CD14-positive monocyte (primary cell): ENCODE results near the gene ELOVL1. TPM values are rescaled to one million over a fixed set of nuclear protein-coding genes. Genes with fewer than 3 reads are reported as not detected.
A peak's percentile ranks its signal among the peaks of the same experiment; 100 is the strongest.

Experiments
- DNase-seq, 3 donors: peaks; one replicate each; pipeline ENCODE4 v3.0.0-alpha.2; 2011 to 2022
- H2AFZ ChIP-seq: 2 replicates; pipeline ENCODE4 v1.6.0; 2012; ENCODE audit warnings: mild to moderate bottlenecking, low read depth, low read length, inconsistent platforms; ENCODE audit not compliant: insufficient read depth, poor library complexity, severe bottlenecking
- H3K27ac ChIP-seq, 2 donors: 1 replicate in 1 of 2; 2 replicates in 1 of 2; pipeline ENCODE4 v1.5.1; 2012 to 2013; ENCODE audit warnings: low read length in 2 of 2, control low read depth in 1 of 2, inconsistent platforms in 1 of 2, low read depth in 1 of 2, mild to moderate bottlenecking in 1 of 2
- H3K27me3 ChIP-seq, 2 donors: one replicate each; pipeline versions ENCODE4 v1.6.0 to v1.6.1; 2011 to 2013; ENCODE audit warnings: low read length in 2 of 2; ENCODE audit not compliant: control insufficient read depth in 2 of 2, insufficient read depth in 2 of 2
- H3K36me3 ChIP-seq, 2 donors: replicated peaks in 1 of 2; 1 replicate in 1 of 2; 2 replicates in 1 of 2; pipeline versions ENCODE4 v1.5.1 to v1.6.1; 2012 to 2013; ENCODE audit warnings: low read length in 2 of 2, control low read depth in 1 of 2, inconsistent platforms in 1 of 2, mild to moderate bottlenecking in 1 of 2; ENCODE audit not compliant: insufficient read depth in 2 of 2, control insufficient read depth in 1 of 2
- H3K4me1 ChIP-seq, 2 donors: 1 replicate in 1 of 2; 2 replicates in 1 of 2; pipeline versions ENCODE4 v1.5.1 to v1.6.1; 2012 to 2013; ENCODE audit warnings: low read length in 2 of 2, control low read depth in 1 of 2, inconsistent platforms in 1 of 2, mild to moderate bottlenecking in 1 of 2, moderate library complexity in 1 of 2; ENCODE audit not compliant: insufficient read depth in 2 of 2, control insufficient read depth in 1 of 2
- H3K4me2 ChIP-seq: replicated peaks from 2 replicates; pipeline ENCODE3; 2012; ENCODE audit warnings: low read length, moderate library complexity, mild to moderate bottlenecking; ENCODE audit not compliant: poor library complexity, severe bottlenecking; ENCODE audit errors: extremely low read depth
- H3K4me3 ChIP-seq, 3 experiments: fragments of 200-600 bp in 1 of 3; sonication (generic) in 1 of 3; replicated peaks in 1 of 3; 1 replicate in 2 of 3; 2 replicates in 1 of 3; pipeline ENCODE4 v1.5.1; 2011 to 2013; ENCODE audit warnings: low read length in 3 of 3, mild to moderate bottlenecking in 3 of 3, control low read depth in 2 of 3, low read depth in 2 of 3, inconsistent platforms in 1 of 3, moderate library complexity in 1 of 3
- H3K79me2 ChIP-seq: 2 replicates; pipeline ENCODE4 v1.6.0; 2012; ENCODE audit warnings: mild to moderate bottlenecking, control low read depth, inconsistent platforms, low read length, moderate library complexity; ENCODE audit not compliant: insufficient read depth
- H3K9ac ChIP-seq: 2 replicates; pipeline ENCODE4 v1.6.0; 2017; ENCODE audit warnings: low read length, mild to moderate bottlenecking; ENCODE audit not compliant: insufficient read depth, poor library complexity, severe bottlenecking
- H3K9me3 ChIP-seq, 2 donors: replicated peaks in 1 of 2; 1 replicate in 1 of 2; 2 replicates in 1 of 2; pipeline versions ENCODE4 v1.5.1 to v1.6.1; 2012 to 2013; ENCODE audit warnings: low read length in 2 of 2, control low read depth in 1 of 2; ENCODE audit not compliant: control insufficient read depth in 1 of 2, insufficient read depth in 1 of 2
- H4K20me1 ChIP-seq: 2 replicates; pipeline ENCODE4 v1.6.0; 2012; ENCODE audit warnings: mild to moderate bottlenecking, low read length, control low read depth, moderate library complexity; ENCODE audit not compliant: insufficient read depth
- H3K27ac Mint-ChIP-seq, 7 donors: one replicate each; pipeline ENCODE4 v1.8.0; 2020; ENCODE audit warnings: mild to moderate bottlenecking in 7 of 7, mixed read lengths in 7 of 7, moderate library complexity in 6 of 7, inconsistent platforms in 2 of 7
- H3K27me3 Mint-ChIP-seq, 3 donors: one replicate each; pipeline ENCODE4 v1.8.0; 2021 to 2022; ENCODE audit warnings: low read depth in 3 of 3, mild to moderate bottlenecking in 3 of 3, mixed read lengths in 3 of 3, moderate library complexity in 3 of 3, inconsistent platforms in 1 of 3
- H3K36me3 Mint-ChIP-seq, 2 donors: one replicate each; pipeline ENCODE4 v1.8.0; 2020; ENCODE audit warnings: mixed read lengths in 2 of 2, inconsistent platforms in 1 of 2, mild to moderate bottlenecking in 1 of 2
- H3K4me1 Mint-ChIP-seq: one replicate; pipeline ENCODE4 v1.8.0; 2020; ENCODE audit warnings: mild to moderate bottlenecking, mixed read lengths
- H3K4me3 Mint-ChIP-seq, 2 donors: one replicate each; pipeline ENCODE4 v1.8.0; 2020; ENCODE audit warnings: mild to moderate bottlenecking in 2 of 2, mixed read lengths in 2 of 2, moderate library complexity in 1 of 2
- H3K9me3 Mint-ChIP-seq, 7 donors: one replicate each; pipeline ENCODE4 v1.8.0; 2020 to 2022; ENCODE audit warnings: mixed read lengths in 7 of 7, mild to moderate bottlenecking in 6 of 7, moderate library complexity in 6 of 7, inconsistent platforms in 2 of 7
- WGBS: methylation state at CpG from one replicate; pipeline ENCODE4 v1.1.5; 2013; ENCODE audit warnings: missing lambda C conversion rate; ENCODE audit not compliant: insufficient coverage; 5-methylcytosine and 5-hydroxymethylcytosine counted together
- intact Hi-C, 2 donors: fragments of 100-400 bp; cut with micrococcal nuclease; formaldehyde crosslinking; loops; one replicate each; pipeline versions ENCODE4 v1.15.0 to v1.15.1; 2023
- polyA plus RNA-seq, 3 donors: library from polyadenylated mRNA; depleted of rRNA in 1 of 3; unstranded in 2 of 3; stranded (reverse) in 1 of 3; fragments of 300-500 nt in 2 of 3; fragments of >200 nt in 1 of 3; fragmentation: Illumina TruSeq in 2 of 3; gene quantifications; 1 replicate in 2 of 3; 2 replicates in 1 of 3; pipeline ENCODE4 v1.2.3, GENCODE V29; 2012 to 2021
- TF ChIP-seq, protein P1 (sequence below): fragments of 200-600 bp; IDR thresholded peaks from one replicate; pipeline ENCODE4 v1.8.0; 2022; ENCODE audit warnings: antibody characterized with exemption, mild to moderate bottlenecking

ELOVL1 gene
- polyA plus RNA-seq, 3 donors = 135 to 151 (median 148) TPM

DNA sequence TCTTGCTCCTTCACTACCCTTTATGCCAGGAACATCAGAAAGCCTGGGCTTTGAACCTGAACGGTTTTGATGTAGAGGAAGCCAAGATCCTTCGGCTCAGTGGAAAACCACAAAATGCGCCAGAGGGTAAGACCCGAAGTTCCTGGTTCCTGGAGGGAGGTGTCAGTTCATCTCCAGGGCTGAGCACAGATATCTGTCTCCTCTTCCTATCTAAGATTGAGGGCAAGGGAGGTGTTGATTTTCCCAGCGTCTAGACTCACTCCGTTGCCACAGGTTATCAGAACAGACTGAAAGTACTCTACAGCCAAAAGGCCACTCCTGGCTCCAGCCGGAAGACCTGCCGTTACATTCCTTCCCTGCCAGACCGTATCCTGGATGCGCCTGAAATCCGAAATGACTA lies 8.1 kb downstream of the ELOVL1 start:
- no peaks in the 10 kb centered on the region for H3K9me3 ChIP-seq
- H3K4me1 Mint-ChIP-seq = peaks cover 64% of the 10 kb centered on the region
- peak overlapping the region in 1 of 3 experiments; percentile 88 for H3K4me3 ChIP-seq
- peaks cover 39 to 49% of the 10 kb centered on the region in 2 donors for H3K36me3 ChIP-seq
- no peak for DNase-seq
- no peaks in the 10 kb centered on the region for H3K27me3 ChIP-seq
- H3K27ac ChIP-seq = peak overlapping the region in 1 of 2 donors; percentile 10
- H3K36me3 Mint-ChIP-seq = peaks cover 47 to 48% of the 10 kb centered on the region in 2 donors
- peaks cover 53 to 69% of the 10 kb centered on the region in 2 donors for H3K4me1 ChIP-seq
- peaks cover 49% of the 10 kb centered on the region for H4K20me1 ChIP-seq
- intact Hi-C loops = loop anchor here (2.0 to 10.0 kb wide), 4 partner anchors 29 to 187 kb away; partner anchors contain the start of genes CFAP57 (in 2 of the 2), EBNA1BP2 (in 2 of the 2), MED8 (in 1 of the 2) and SZT2 (in 1 of the 2)
- TF ChIP-seq, protein P1, sequence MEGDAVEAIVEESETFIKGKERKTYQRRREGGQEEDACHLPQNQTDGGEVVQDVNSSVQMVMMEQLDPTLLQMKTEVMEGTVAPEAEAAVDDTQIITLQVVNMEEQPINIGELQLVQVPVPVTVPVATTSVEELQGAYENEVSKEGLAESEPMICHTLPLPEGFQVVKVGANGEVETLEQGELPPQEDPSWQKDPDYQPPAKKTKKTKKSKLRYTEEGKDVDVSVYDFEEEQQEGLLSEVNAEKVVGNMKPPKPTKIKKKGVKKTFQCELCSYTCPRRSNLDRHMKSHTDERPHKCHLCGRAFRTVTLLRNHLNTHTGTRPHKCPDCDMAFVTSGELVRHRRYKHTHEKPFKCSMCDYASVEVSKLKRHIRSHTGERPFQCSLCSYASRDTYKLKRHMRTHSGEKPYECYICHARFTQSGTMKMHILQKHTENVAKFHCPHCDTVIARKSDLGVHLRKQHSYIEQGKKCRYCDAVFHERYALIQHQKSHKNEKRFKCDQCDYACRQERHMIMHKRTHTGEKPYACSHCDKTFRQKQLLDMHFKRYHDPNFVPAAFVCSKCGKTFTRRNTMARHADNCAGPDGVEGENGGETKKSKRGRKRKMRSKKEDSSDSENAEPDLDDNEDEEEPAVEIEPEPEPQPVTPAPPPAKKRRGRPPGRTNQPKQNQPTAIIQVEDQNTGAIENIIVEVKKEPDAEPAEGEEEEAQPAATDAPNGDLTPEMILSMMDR = no peak
- 63% methylated on average over 9 of the region's 11 CpGs for WGBS
- H3K27me3 Mint-ChIP-seq = no peaks in the 10 kb centered on the region
- H3K27ac Mint-ChIP-seq = peak overlapping the region in 5 of 7 donors; percentile 21 to 70 (median 51)
- H3K4me3 Mint-ChIP-seq = peak overlapping the region in 1 of 2 donors; percentile 87
- no peak overlapping the region for H2AFZ ChIP-seq
- H3K9ac ChIP-seq = peak overlapping the region; percentile 8
- H3K79me2 ChIP-seq = peaks cover 56% of the 10 kb centered on the region
- peak overlapping the region; percentile 93 for H3K4me2 ChIP-seq
- peaks cover 0 to 1% (median 0%) of the 10 kb centered on the region in 7 donors for H3K9me3 Mint-ChIP-seq

DNA sequence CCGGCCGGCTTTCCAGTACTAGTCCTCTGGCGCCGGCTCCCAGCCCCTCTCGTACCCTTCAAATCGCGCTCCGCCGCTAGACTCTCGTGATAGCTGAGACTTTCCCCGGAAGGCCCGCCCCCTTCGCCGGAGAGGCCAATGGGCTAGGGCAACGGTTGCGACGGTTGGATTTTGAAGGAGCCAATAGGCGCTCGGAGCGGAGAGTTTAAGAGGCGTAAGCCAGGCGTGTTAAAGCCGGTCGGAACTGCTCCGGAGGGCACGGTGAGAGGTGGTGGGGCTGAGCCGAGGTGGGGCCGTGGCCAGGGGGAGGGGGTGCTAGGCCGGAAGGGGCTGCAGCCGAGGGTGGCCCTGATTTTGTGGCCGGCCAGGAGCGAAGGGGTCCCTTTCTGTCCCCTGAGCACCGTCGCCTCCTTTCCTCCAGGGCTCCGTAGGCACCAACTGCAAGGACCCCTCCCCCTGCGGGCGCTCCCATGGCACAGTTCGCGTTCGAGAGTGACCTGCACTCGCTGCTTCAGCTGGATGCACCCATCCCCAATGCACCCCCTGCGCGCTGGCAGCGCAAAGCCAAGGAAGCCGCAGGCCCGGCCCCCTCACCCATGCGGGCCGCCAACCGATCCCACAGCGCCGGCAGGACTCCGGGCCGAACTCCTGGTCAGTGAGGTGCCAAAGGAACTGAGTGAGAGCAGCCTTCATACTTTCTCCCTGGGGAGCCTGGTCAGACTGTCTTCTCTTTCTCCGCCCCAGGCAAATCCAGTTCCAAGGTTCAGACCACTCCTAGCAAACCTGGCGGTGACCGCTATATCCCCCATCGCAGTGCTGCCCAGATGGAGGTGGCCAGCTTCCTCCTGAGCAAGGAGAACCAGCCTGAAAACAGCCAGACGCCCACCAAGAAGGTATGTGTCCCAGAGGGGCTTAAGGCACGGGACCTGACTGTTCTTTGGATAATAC lies 8.8 kb downstream of the ELOVL1 start, which contains the start of gene CDC20:
Gene CDC20 (plus strand): TSS at position 236 of the 948 bp plus-strand sequence. CDS start 235 bp downstream, at position 471.
- peaks cover 42% of the 10 kb centered on the region for H4K20me1 ChIP-seq
- no peaks in the 10 kb centered on the region for H3K27me3 ChIP-seq
- peaks cover 0 to 1% (median 0%) of the 10 kb centered on the region in 7 donors for H3K9me3 Mint-ChIP-seq
- 4% methylated on average over 56 of the region's 59 CpGs for WGBS
- peak within 1 kb of the TSS; percentile 93 for H3K4me2 ChIP-seq
- H3K27ac Mint-ChIP-seq = peak within 1 kb of the TSS; percentile 90 to 98 (median 93)
- peaks cover 58% of the 10 kb centered on the region for H3K4me1 Mint-ChIP-seq
- peak within 1 kb of the TSS; percentile 87 to 97 for H3K4me3 Mint-ChIP-seq
- TF ChIP-seq, protein P1 = no peak
- H3K9ac ChIP-seq = peak within 1 kb of the TSS; percentile 72
- peaks cover 49 to 62% of the 10 kb centered on the region in 2 donors for H3K4me1 ChIP-seq
- peak within 1 kb of the TSS; percentile 93 for H2AFZ ChIP-seq
- intact Hi-C loops = loop anchor here (2.0 to 5.0 kb wide), 2 partner anchors 33 to 186 kb away; partner anchors contain the start of genes CFAP57 (in 1 of the 2) and EBNA1BP2 (in 1 of the 2)
- H3K27ac ChIP-seq = peak within 1 kb of the TSS; percentile 84 to 85
- peaks cover 32 to 42% of the 10 kb centered on the region in 2 donors for H3K36me3 ChIP-seq
- peak within 1 kb of the TSS; percentile 81 to 88 (median 82) for H3K4me3 ChIP-seq
- peak; percentile 91 to 96 (median 91) for DNase-seq
- H3K27me3 Mint-ChIP-seq = no peaks in the 10 kb centered on the region
- H3K79me2 ChIP-seq = peaks cover 52% of the 10 kb centered on the region
- H3K36me3 Mint-ChIP-seq = peaks cover 43 to 44% of the 10 kb centered on the region in 2 donors
- H3K9me3 ChIP-seq = no peaks in the 10 kb centered on the region
